Dendritic cell treated with granulocyte-macrophage colony-stimulating factor and Interleukin-4, amounts not matched to agents 40 ng/mL and 50 ng/mL, for 4 days (primary cell): ENCODE measurements around the gene WASHC1.
"Not testable (repeated sequence)": the region's sequence is repeated elsewhere in the genome, so short reads cannot be mapped to it uniquely, and the experiment has no call there.

Experiments
- H3K27ac Mint-ChIP-seq: one replicate; pipeline ENCODE4 v1.8.0; 2022; ENCODE audit warnings: mild to moderate bottlenecking, mixed read lengths
- H3K27me3 Mint-ChIP-seq: one replicate; pipeline ENCODE4 v1.8.0; 2022; ENCODE audit warnings: mild to moderate bottlenecking, mixed read lengths
- H3K36me3 Mint-ChIP-seq: one replicate; pipeline ENCODE4 v1.8.0; 2022; ENCODE audit warnings: low read depth, mixed read lengths
- H3K4me1 Mint-ChIP-seq: one replicate; pipeline ENCODE4 v1.8.0; 2022; ENCODE audit warnings: low read depth, mixed read lengths
- H3K4me3 Mint-ChIP-seq: one replicate; pipeline ENCODE4 v1.8.0; 2022; ENCODE audit warnings: mild to moderate bottlenecking, moderate library complexity, mixed read lengths
- H3K9me3 Mint-ChIP-seq: one replicate; pipeline ENCODE4 v1.8.0; 2022; ENCODE audit warnings: mixed read lengths
- intact Hi-C: fragments of 100-400 bp; cut with micrococcal nuclease; formaldehyde crosslinking; loops from one replicate; pipeline ENCODE4 v1.15.0; 2022

WASHC1 gene

GRCh38 chr9:43116-43515, 13.9 kb upstream of the WASHC1 start:
- H3K9me3 Mint-ChIP-seq, H3K27ac Mint-ChIP-seq, H3K4me3 Mint-ChIP-seq, H3K27me3 Mint-ChIP-seq, H3K36me3 Mint-ChIP-seq, intact Hi-C loops: not testable (repeated sequence)
- peaks cover 22% of the 10 kb centered on the region for H3K4me1 Mint-ChIP-seq

GRCh38 chr9:41819-42218, 12.6 kb upstream of the WASHC1 start:
- H3K27me3 Mint-ChIP-seq, H3K36me3 Mint-ChIP-seq, H3K4me3 Mint-ChIP-seq, H3K9me3 Mint-ChIP-seq, intact Hi-C loops: not testable (repeated sequence)
- peak overlapping the region; percentile 62 for H3K27ac Mint-ChIP-seq
- H3K4me1 Mint-ChIP-seq: peaks cover 22% of the 10 kb centered on the region

GRCh38 chr9:41261-41676, 12.0 kb upstream of the WASHC1 start:
- peaks cover 21% of the 10 kb centered on the region for H3K4me1 Mint-ChIP-seq
- intact Hi-C loops, H3K36me3 Mint-ChIP-seq, H3K9me3 Mint-ChIP-seq, H3K27me3 Mint-ChIP-seq, H3K4me3 Mint-ChIP-seq: not testable (repeated sequence)
- peak overlapping the region; percentile 62 for H3K27ac Mint-ChIP-seq

GRCh38 chr9:32308-32707, 3.1 kb upstream of the WASHC1 start:
- not testable (repeated sequence) for H3K4me1 Mint-ChIP-seq

GRCh38 chr9:28775-29174, 481 bp downstream of the WASHC1 start:
- H3K27me3 Mint-ChIP-seq, H3K27ac Mint-ChIP-seq, H3K9me3 Mint-ChIP-seq, intact Hi-C loops, H3K36me3 Mint-ChIP-seq, H3K4me1 Mint-ChIP-seq, H3K4me3 Mint-ChIP-seq: not testable (repeated sequence)

More at GRCh38 chr9:32308-32707, 3.1 kb upstream of the WASHC1 start:
- H3K9me3 Mint-ChIP-seq, intact Hi-C loops, H3K27ac Mint-ChIP-seq, H3K27me3 Mint-ChIP-seq, H3K4me3 Mint-ChIP-seq, H3K36me3 Mint-ChIP-seq: not testable (repeated sequence)

GRCh38 chr9:21621-22020, 7.6 kb downstream of the WASHC1 start:
- H3K36me3 Mint-ChIP-seq, H3K9me3 Mint-ChIP-seq, intact Hi-C loops, H3K27ac Mint-ChIP-seq, H3K27me3 Mint-ChIP-seq, H3K4me3 Mint-ChIP-seq, H3K4me1 Mint-ChIP-seq: not testable (repeated sequence)

- H3K4me1 Mint-ChIP-seq, H3K27me3 Mint-ChIP-seq, H3K9me3 Mint-ChIP-seq, H3K36me3 Mint-ChIP-seq, H3K4me3 Mint-ChIP-seq, H3K27ac Mint-ChIP-seq, intact Hi-C loops: not testable (repeated sequence)
Observed at GRCh38 chr9:16875-17274, 12.4 kb downstream of the WASHC1 start.

GRCh38 chr9:14129-14809, 15.0 kb downstream of the WASHC1 start:
- H3K36me3 Mint-ChIP-seq, intact Hi-C loops, H3K27me3 Mint-ChIP-seq, H3K9me3 Mint-ChIP-seq, H3K27ac Mint-ChIP-seq, H3K4me1 Mint-ChIP-seq, H3K4me3 Mint-ChIP-seq: not testable (repeated sequence)

GRCh38 chr9:11206-11605, 18.1 kb downstream of the WASHC1 start:
- H3K27me3 Mint-ChIP-seq, H3K36me3 Mint-ChIP-seq, H3K9me3 Mint-ChIP-seq, H3K4me1 Mint-ChIP-seq, intact Hi-C loops, H3K4me3 Mint-ChIP-seq, H3K27ac Mint-ChIP-seq: not testable (repeated sequence)

GRCh38 chr9:10653-11053, 18.6 kb downstream of the WASHC1 start:
- intact Hi-C loops, H3K27ac Mint-ChIP-seq, H3K36me3 Mint-ChIP-seq, H3K9me3 Mint-ChIP-seq, H3K4me1 Mint-ChIP-seq, H3K27me3 Mint-ChIP-seq, H3K4me3 Mint-ChIP-seq: not testable (repeated sequence)

GRCh38 chr9:10207-10606, 19.0 kb downstream of the WASHC1 start:
- H3K36me3 Mint-ChIP-seq, H3K4me1 Mint-ChIP-seq, H3K4me3 Mint-ChIP-seq, H3K9me3 Mint-ChIP-seq, H3K27me3 Mint-ChIP-seq, intact Hi-C loops, H3K27ac Mint-ChIP-seq: not testable (repeated sequence)
